H7 (cell line): Measurements from ENCODE around the gene MED13L. TPM values are rescaled to one million over a fixed set of nuclear protein-coding genes. Genes with fewer than 3 reads are reported as not detected.

Experiments used
- DNase-seq: peaks from one replicate; pipeline ENCODE4 v3.0.0; 2012
- H3K27me3 ChIP-seq: 2 replicates; pipeline ENCODE4 v1.6.0; 2011; ENCODE audit warnings: mild to moderate bottlenecking, low read length; ENCODE audit not compliant: control insufficient read depth, insufficient read depth
- H3K36me3 ChIP-seq: replicated peaks from 2 replicates; pipeline ENCODE4 v1.5.1; 2011; ENCODE audit warnings: low read length; ENCODE audit not compliant: control insufficient read depth, insufficient read depth
- H3K4me3 ChIP-seq: 2 replicates; pipeline ENCODE4 v1.5.1; 2011; ENCODE audit warnings: low read depth, mild to moderate bottlenecking, control low read depth, low read length, moderate library complexity; ENCODE audit not compliant: insufficient read depth
- total RNA-seq: library from RNA; depleted of rRNA; stranded (reverse); fragments of >200 nt; shearing (Covaris generic); gene quantifications from 2 replicates; pipeline ENCODE4 v1.2.3, GENCODE V29; 2014

Gene MED13L
- total RNA-seq, 1 experiment from 2014 or later = 39.7 TPM

DNA sequence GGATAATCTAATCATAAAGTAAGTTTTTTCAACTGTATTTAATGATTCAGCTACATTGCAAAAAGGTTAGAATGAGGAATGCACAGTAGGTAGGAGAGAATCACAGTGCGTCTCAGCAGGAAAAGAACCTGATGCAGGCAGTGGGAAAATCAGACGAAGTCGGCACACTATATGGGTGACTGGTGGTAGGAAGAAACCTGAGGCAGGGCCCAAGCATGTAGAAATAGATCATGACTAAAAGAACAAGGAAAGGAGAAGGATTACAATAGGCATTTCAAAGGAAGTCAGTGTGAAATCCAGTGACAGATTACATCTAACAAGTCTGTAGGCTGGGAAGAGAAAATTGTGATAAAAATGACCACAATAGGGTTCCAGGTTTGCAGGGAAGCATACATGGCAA, 267.0 kb downstream of the MED13L start:
- Histone ChIP-seq H3K36me3 (peaks cover 7% of the 10 kb centered on the region), H3K4me3 (no peak overlapping the region), H3K27me3 (no peaks in the 10 kb centered on the region)
- DNase-seq = no peak

DNA sequence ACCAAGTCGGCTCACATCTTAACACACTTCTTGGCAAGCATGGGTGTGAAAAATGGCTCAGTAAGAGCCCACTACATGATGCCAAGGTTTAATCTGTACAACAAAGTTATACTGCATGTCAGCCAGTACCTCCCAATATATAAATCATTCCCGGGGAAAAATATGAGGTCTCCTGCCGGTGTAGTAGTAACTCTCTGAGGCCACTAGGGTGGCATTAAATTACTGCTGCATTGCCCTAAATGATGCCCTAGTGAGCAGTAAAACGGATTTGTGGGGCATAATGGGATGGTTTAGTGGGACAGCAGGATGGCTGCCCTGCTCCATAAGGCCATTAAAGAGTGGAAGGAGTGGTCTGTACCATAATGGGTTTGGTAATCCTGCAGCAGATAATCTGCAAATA, 267.7 kb downstream of the MED13L start:
- H3K36me3 ChIP-seq = peaks cover 7% of the 10 kb centered on the region
- H3K4me3 ChIP-seq = no peak overlapping the region
- no peaks in the 10 kb centered on the region for H3K27me3 ChIP-seq
- no peak for DNase-seq

DNA sequence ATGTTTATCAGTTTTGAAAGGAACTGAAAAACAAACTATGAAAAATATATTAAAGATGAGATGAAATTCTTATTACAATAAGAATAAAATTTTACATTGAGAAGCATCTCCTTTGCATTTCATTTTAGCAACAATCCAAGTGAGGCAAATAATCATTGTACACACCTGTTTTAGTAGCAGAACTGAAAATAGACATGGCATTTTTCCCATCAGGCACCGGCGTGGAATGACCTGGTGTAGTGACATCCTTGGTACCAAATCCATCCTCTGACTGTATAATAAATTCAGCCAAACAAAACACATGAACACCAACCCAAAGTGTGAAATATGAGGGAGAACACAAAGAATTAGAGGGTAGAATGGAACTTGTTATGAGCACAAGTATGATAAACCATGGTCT, 271.4 kb downstream of the MED13L start:
- DNase-seq = no peak
- Histone ChIP-seq H3K27me3 (no peaks in the 10 kb centered on the region), H3K4me3 (no peak overlapping the region), H3K36me3 (peaks cover 7% of the 10 kb centered on the region)

DNA sequence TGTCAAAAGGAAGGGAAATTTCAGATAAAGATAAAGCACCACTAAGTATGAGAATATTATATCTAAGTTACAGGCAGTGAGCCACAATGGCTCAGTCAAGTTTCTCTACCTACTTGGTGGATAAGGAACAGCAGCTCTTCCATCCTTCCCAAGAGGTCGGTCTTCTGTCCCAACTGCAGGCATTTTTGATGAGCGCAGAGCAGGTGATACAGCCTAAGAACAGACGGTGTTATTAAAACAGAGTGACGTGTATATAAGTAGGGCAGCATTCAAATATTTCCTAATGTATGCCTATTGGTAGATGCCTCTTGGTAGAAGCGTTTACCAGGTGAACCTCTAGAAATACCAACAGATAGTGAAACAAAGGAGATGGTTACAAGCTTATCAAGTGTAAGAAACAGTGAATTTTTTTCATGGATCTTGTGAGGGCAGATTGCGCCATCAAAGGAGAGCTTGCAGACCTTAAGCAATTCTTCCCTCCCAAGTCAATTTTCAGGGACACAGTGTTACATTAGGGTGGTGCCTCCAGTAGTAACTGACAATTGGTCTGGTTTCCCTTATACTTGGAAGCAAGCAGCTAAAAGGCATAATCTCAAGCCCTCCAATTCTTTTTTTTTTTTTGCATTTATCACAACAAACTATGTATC, 274.5 kb downstream of the MED13L start:
- Histone ChIP-seq H3K36me3 (no peaks in the 10 kb centered on the region; the same call in none of the 2 replicates), H3K4me3 (no peak overlapping the region), H3K27me3 (no peaks in the 10 kb centered on the region)
- no peak for DNase-seq

DNA sequence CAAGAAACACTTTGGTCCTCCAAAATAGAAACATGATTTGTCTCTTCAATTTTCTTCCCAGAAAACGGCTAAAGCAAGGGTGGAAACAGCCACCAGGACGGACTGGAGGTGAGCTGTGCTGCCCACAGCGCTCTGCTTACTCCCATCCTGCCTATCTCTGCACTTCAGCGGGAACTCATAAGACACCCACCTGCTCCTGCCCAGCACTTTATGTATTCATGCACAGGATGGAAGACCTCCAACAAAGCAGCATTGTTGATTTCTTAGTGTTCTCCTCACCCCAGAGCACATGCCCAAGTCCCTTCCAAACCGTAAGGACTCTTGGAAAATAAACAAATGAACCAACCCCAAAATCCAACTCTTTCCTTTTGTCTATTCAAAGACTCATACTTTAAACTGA, 277.2 kb downstream of the MED13L start:
- Histone ChIP-seq H3K36me3 (peaks cover 7% of the 10 kb centered on the region), H3K4me3 (no peak overlapping the region), H3K27me3 (no peaks in the 10 kb centered on the region)
- no peak for DNase-seq

DNA sequence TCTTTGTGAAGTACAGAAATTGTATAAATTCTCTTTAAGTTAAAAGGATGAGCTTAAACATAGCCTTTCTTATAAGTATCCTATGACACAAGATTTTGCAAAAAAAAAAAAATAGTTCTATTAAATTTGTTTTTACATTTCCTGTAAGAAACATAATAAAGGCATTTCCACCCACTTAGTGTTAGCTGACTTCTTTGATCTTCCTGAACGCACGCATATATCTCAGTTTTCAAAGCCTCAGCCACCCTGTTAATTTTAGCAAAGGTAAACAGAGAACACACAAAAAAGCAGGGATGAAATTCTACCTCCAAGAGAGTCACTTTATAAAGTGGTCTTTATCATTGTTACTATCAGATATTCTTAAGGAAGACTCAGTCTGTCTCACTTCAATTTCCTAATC, 277.9 kb downstream of the MED13L start:
- no peak for DNase-seq
- no peak overlapping the region for H3K4me3 ChIP-seq
- H3K27me3 ChIP-seq = no peaks in the 10 kb centered on the region
- H3K36me3 ChIP-seq = peaks cover 8% of the 10 kb centered on the region

DNA sequence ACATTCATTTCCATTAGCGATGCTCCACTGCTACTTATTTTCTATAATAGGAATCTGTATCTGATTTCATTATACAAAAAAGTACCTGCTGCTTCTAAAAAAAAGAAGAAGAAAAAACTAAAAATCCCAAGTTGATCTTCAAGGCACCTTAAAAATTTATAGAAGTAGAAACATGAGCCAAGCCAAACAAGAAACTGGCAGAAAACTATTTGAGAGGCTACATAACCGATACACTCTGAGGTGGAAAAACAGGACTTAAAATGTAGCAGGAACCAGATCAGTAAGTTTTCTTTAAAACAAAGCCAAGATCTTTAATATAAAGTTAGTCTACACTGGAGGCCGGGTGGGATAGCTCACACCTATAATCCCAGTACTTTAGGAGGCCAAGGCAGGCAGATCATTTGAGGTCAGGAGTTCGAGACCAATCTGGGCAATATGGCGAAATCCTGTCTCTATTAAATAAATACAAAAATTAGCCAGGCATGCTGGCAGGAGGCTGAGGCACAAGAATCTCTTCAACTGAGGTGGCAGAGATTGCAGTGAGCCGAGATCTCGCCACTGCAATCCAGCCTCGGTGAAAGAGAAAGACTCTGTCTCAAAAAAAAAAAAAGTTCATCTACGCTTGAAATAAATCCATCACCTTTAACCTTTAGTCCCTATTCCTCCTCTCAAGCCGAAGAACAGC, 278.6 kb downstream of the MED13L start:
- H3K4me3 ChIP-seq = no peak overlapping the region

DNA sequence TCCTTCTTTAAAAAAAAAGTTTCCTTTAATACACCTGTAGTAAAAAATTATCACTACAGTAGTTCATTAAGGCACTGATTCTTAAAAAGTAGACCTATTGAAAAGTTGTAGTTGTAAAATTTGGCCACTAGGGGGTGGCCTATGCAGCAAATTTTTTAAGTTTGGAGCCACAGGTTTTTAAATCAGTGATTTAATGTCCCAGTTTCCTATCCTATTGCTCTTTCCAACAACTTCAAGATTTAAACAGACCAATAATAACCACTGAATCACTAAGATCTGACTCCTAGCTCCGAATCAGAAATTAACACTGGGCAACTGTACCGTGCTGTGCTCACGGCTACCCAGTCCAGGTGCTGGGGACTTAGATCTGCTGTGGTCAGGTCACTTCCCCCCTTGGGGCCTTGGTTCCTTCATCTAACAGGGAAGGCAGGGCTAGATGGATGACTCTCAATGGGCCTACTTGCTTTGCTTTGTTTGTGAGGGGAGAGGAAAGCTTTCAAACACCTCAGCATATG, 279.3 kb downstream of the MED13L start:
- H3K27me3 ChIP-seq = no peaks in the 10 kb centered on the region
- H3K4me3 ChIP-seq = no peak overlapping the region
- DNase-seq = peak; percentile 51
- peaks cover 8% of the 10 kb centered on the region for H3K36me3 ChIP-seq

More for the DNA sequence above, 278.6 kb downstream of the MED13L start:
- DNase-seq = no peak
- Histone ChIP-seq H3K27me3 (no peaks in the 10 kb centered on the region), H3K36me3 (peaks cover 8% of the 10 kb centered on the region)

DNA sequence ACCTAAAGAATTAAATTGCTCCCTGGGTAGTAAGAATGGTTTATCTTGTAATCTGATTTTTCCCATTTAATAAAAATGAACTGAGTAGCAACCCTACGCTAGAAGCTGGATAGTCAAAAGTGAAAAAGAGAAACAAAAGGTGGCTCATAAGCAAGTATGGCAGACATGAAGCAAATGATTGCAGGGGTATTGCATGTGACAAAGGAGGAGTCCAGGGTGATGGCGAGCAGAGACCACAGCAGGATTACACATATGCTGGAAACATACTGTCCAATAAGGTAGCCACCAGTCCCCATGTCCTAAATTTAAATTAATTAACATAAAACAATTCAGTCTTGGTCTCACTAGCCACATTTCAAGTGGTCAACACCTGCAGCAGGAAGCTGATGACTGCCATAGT, 283.8 kb downstream of the MED13L start:
- Histone ChIP-seq H3K27me3 (no peaks in the 10 kb centered on the region), H3K4me3 (no peak overlapping the region), H3K36me3 (peaks cover 10% of the 10 kb centered on the region)
- DNase-seq = no peak

DNA sequence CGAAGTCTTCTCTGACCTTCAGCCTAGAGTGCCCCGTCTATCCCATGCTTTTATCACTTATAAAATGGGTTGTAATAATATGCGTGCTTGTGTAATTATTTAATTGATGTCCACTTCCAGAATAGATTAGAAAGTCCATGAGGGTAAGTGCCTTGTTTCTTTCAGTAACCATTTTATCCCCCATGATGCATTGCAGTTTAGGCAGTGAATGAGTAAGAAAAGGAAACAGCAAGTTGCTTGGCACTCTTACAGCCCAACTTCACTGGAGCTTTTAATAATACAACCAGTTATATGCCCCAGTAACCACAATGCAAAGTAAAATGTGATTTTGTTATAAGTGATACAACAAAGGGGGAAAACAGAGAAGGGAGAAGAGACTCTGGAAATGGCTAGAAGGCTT, 287.3 kb downstream of the MED13L start:
- H3K4me3 ChIP-seq = no peak overlapping the region
- peaks cover 3% of the 10 kb centered on the region for H3K36me3 ChIP-seq
- no peaks in the 10 kb centered on the region for H3K27me3 ChIP-seq
- DNase-seq = no peak

DNA sequence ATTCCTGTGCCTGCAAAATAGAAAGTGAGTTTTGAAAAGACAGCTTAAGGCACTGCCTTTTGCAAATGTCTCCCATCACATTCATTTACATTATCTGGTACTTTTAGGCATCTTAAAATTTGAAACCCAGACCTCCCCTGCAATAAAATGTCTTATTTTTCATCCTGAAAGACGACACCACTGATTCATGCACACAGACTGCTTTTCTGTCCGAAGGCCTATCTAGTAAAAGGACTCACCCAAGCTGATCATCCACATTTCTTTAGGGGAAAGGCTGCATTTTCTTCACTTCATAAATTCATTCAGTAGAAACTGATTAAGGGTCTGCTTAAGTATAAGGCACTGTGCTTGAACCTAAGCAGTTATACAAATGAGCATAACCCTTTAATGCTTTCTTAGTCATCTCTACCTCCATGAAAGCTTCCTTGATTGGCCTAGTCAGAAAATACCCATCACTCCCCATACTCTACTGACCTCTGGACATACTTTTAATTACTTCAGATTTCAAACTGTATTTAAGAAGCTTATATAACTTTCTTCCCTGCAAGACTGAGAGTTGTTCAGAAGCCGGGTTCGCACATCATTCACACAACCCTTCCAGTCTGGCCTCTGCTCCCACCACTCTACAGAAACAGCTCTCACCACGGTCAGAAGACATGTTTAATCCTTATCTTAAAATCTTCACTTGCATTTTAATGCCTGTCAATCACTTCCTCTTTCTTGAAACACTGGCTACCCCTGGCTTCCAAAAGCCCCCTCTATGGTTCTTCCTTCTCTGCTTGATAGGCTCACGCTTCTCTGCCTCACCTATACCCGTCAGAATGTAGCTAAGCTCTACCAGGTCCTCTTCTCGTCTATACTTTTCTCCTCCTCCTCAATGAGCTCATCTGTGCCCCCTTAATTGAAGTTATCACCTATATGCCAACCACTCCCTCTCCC, 288.6 kb downstream of the MED13L start:
- Histone ChIP-seq H3K27me3 (no peaks in the 10 kb centered on the region), H3K36me3 (peaks cover 2% of the 10 kb centered on the region), H3K4me3 (no peak overlapping the region)
- no peak for DNase-seq

DNA sequence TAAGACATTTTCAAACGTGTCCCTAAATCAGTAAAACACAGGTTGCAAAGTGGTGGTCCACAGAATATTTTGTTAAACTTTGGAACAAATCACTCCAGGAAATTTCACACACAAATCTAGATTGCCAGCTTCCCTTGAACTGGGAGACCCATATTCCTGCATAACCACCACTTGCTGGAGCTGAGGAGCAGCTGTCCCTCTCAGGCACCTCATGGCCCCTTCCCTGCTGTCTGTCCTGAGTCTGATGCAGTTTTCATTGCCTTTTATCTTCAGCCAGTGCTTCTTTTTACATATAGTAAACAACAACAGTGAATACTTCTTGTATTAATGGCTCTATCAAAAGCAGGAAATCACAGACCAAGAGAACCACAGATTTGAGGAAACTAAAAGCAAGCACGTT, 289.3 kb downstream of the MED13L start:
- Histone ChIP-seq H3K36me3 (peaks cover 2% of the 10 kb centered on the region), H3K27me3 (no peaks in the 10 kb centered on the region), H3K4me3 (no peak overlapping the region)
- DNase-seq = no peak

DNA sequence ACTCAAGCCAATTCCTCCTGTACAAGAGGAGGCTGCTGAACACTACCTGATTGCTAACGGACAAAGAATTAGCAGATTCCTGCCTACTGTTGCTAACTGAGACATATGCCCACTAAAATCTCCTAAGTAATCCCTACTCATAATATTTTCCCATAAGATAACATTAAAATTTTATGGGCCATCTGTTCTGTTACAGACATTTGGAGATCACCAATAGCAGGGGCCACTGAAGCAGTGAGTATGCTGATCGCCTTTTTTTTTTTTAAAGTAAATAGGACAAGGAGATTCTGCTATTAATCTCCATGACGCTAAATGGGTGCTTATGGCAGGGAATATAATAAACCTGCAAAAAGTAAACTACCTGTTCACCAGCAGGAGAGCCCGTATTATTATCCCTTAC, 292.9 kb downstream of the MED13L start:
- peaks cover 4% of the 10 kb centered on the region for H3K36me3 ChIP-seq
- DNase-seq = no peak
- H3K27me3 ChIP-seq = no peaks in the 10 kb centered on the region
- no peak overlapping the region for H3K4me3 ChIP-seq

DNA sequence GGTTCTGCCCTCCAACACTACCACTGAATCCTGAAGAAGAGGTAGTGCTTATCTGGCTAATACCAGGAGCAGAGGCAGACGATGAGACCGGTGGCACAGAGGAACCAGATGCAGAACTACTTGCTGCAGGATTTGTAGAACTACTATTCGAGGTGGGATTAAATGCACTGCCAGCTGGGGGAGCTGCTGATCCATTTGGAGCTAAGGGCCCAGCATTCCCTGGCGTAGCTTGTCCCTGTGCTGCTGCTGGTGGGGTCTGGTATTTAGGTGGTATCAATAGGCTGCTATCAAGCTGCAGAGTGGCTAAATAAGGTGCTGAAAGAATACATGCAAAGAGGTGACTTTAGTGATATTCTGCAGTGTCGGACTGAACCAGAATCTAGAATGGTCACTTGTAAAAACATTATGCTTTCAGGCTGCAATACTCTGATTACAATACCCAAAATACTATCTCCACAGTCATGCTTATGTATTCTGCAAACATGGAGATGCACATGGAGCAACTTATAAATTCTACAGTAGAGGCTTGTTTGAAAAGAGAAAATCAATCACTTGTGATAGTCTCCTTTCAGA, 294.2 kb downstream of the MED13L start:
- peak; percentile 36 for DNase-seq
- Histone ChIP-seq H3K27me3 (no peaks in the 10 kb centered on the region), H3K4me3 (no peak overlapping the region), H3K36me3 (peaks cover 4% of the 10 kb centered on the region)
